B cell (primary cell): ENCODE data around the gene TCF21. TPM values are rescaled to one million over a fixed set of nuclear protein-coding genes. Genes with fewer than 3 reads are reported as not detected.

Experiments used
- polyA plus RNA-seq: library from polyadenylated mRNA; depleted of rRNA; stranded (reverse); fragments of >200 nt; gene quantifications from 2 replicates; pipeline ENCODE4 v1.2.3, GENCODE V29; 2012
- total RNA-seq, 2 donors: library from RNA; stranded (reverse); fragments of 120-200 nt in 1 of 2; gene quantifications; 1 replicate in 1 of 2; 2 replicates in 1 of 2; pipeline versions ENCODE4 v1.2.3 to v1.2.4, GENCODE V29; 2013 to 2022

The TCF21 gene
- total and polyA plus RNA-seq, 2 donors (not counting 1 experiment from before 2014, with no cell fraction given) = not detected

Other genes starting within 250 kb of the TCF21 start
- gene TBPL1, start 64.1 kb downstream of the TCF21 start, total RNA-seq = 26.9 and 29.6 TPM in 2 replicates
- gene TBPL1, start 64.1 kb downstream of the TCF21 start, polyA plus RNA-seq = 23.3 and 29.5 TPM in 2 replicates
- gene SLC2A12, start 163.5 kb downstream of the TCF21 start, total RNA-seq = 0.05 TPM in 1 of 2 replicates, not detected in the other
- gene SLC2A12, start 163.5 kb downstream of the TCF21 start, polyA plus RNA-seq = 0.04 TPM in 1 of 2 replicates, not detected in the other